AG04450 (cell line): ENCODE measurements around the gene RELN. TPM values are rescaled to one million over a fixed set of nuclear protein-coding genes. Genes with fewer than 3 reads are reported as not detected.

Experiments used
- CTCF ChIA-PET: fragments of 300-600, 350-600 bp; formaldehyde crosslinking; extraction: SDS; loops from one replicate; lab custom pipeline; 2022; ENCODE audit warnings: antibody characterized with exemption, inconsistent platforms; lab: Charles Lee
- POLR2A ChIA-PET: fragments of 350-600 bp; formaldehyde crosslinking; extraction: SDS; loops from one replicate; lab custom pipeline; 2021; ENCODE audit warnings: antibody characterized with exemption, inconsistent platforms; lab: Yijun Ruan, JAX
- DNase-seq: peaks from one replicate; pipeline ENCODE4 v3.0.0-alpha.2; 2011; ENCODE audit warnings: low read depth, low spot score
- H3K27ac ChIP-seq: one replicate; pipeline ENCODE4 v1.5.1; 2012; ENCODE audit warnings: low read depth, low read length, control low read depth
- H3K27me3 ChIP-seq: one replicate; pipeline ENCODE4 v1.6.0; 2012; ENCODE audit warnings: low read length; ENCODE audit not compliant: control insufficient read depth, insufficient read depth
- H3K4me3 ChIP-seq: 2 replicates; pipeline ENCODE4 v1.5.1; 2011; ENCODE audit warnings: mild to moderate bottlenecking, low read depth, low read length, control low read depth
- H3K9me3 ChIP-seq: 2 replicates; pipeline ENCODE4 v1.5.1; 2012; ENCODE audit warnings: low read length; ENCODE audit not compliant: control insufficient read depth, insufficient read depth
- polyA plus RNA-seq: library from polyadenylated mRNA; depleted of rRNA; stranded (reverse); fragments of >200 nt; gene quantifications from 2 replicates; pipeline ENCODE4 v1.2.3, GENCODE V29; 2011; rRNA removed
- small RNA-seq: library from RNA; depleted of rRNA; stranded (forward); fragments of <200 nt; gene quantifications from one replicate; pipeline ENCODE3, GENCODE V24; 2012; ENCODE audit warnings: low read depth; ENCODE audit not compliant: insufficient read length
- TF ChIP-seq, protein P1 (sequence below): IDR thresholded peaks from 2 replicates; pipeline ENCODE4 v1.5.1; 2011; ENCODE audit warnings: low read depth, low read length, control low read depth, inconsistent platforms

RELN gene
- polyA plus RNA-seq, 1 experiment: 7.6 TPM

DNA sequence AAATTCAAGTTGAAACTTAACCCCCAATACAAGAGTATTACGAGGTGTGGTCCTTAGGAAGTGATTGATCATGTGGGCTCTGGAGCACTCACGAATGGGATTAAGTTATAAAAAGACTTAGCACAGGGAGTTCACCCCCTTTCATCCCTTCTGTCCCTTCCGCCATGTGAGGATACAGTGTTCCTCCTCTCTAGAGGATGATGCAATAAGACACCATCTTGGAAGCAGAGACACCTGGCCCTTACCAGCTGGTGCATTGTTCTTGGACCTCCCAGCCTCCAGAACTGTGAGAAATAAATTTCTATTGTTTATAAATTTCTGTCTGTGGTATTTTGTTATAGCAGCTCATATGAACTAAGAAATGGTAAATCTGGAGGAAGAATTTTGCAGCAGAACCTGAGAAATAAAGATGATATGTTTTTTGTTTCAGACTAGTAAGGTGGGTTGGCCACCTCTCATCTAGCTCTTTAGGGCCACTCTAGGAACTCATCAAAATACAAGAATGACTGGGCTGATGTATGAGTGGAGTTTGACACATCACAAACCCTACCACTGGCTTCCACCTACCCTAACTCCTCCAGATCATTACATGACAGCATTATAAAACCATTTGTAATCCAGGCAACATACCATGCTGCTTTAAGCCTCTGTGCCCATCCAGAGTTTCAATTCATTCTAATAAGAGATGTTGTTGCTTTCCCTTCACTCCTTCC, 565.8 kb downstream of the RELN start:
- H3K27ac ChIP-seq: no peak overlapping the region
- CTCF ChIA-PET: no interaction called here
- no peak for DNase-seq

More for the DNA sequence above, 565.8 kb downstream of the RELN start:
- no peak overlapping the region for H3K4me3 ChIP-seq
- POLR2A ChIA-PET: no interaction called here
- no peaks in the 10 kb centered on the region for H3K9me3 ChIP-seq
- no peaks in the 10 kb centered on the region for H3K27me3 ChIP-seq
- TF ChIP-seq, protein P1, sequence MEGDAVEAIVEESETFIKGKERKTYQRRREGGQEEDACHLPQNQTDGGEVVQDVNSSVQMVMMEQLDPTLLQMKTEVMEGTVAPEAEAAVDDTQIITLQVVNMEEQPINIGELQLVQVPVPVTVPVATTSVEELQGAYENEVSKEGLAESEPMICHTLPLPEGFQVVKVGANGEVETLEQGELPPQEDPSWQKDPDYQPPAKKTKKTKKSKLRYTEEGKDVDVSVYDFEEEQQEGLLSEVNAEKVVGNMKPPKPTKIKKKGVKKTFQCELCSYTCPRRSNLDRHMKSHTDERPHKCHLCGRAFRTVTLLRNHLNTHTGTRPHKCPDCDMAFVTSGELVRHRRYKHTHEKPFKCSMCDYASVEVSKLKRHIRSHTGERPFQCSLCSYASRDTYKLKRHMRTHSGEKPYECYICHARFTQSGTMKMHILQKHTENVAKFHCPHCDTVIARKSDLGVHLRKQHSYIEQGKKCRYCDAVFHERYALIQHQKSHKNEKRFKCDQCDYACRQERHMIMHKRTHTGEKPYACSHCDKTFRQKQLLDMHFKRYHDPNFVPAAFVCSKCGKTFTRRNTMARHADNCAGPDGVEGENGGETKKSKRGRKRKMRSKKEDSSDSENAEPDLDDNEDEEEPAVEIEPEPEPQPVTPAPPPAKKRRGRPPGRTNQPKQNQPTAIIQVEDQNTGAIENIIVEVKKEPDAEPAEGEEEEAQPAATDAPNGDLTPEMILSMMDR: no peak

Small RNA genes lying within 50 kb of the gene (small RNA-seq; reads per million reads assigned to genes)
- not detected for gene RF00019

Other genes starting within 250 kb of the RELN start
- 8.5 and 13.8 TPM in 2 replicates for gene ORC5, start 218.4 kb upstream of the RELN start, polyA plus RNA-seq